Natural killer cell (primary cell): ENCODE measurements around the gene DGLUCY. TPM values are rescaled to one million over a fixed set of nuclear protein-coding genes. Genes with fewer than 3 reads are reported as not detected.
A peak's percentile ranks its signal among the peaks of the same experiment; 100 is the strongest.

Source experiments
- ATAC-seq, 3 donors: fragments of 150-1000 bp in 2 of 3; fragments of 200-7000 bp in 1 of 3; cut with Tn5 transposase; 1 replicate in 1 of 3; 2 replicates in 2 of 3; pipeline ENCODE4 v1.10.0; 2021; ENCODE audit warnings: mild to moderate bottlenecking in 2 of 3, moderate library complexity in 2 of 3
- DNase-seq, 2 donors: peaks; one replicate each; pipeline versions ENCODE4 v3.0.0 to v3.0.0-alpha.2; 2013 to 2021; ENCODE audit warnings: mixed read lengths in 1 of 2
- H3K27ac ChIP-seq: one replicate; pipeline ENCODE4 v1.5.1; 2013; ENCODE audit warnings: mild to moderate bottlenecking, low read length
- H3K27me3 ChIP-seq: one replicate; pipeline ENCODE4 v1.6.1; 2013; ENCODE audit warnings: low read length; ENCODE audit not compliant: control insufficient read depth, insufficient read depth
- H3K36me3 ChIP-seq: one replicate; pipeline ENCODE4 v1.6.1; 2013; ENCODE audit warnings: low read length; ENCODE audit not compliant: control insufficient read depth, insufficient read depth
- H3K4me1 ChIP-seq: one replicate; pipeline ENCODE4 v1.6.1; 2013; ENCODE audit warnings: low read length; ENCODE audit not compliant: control insufficient read depth, insufficient read depth
- H3K4me3 ChIP-seq: one replicate; pipeline ENCODE4 v1.5.1; 2013; ENCODE audit warnings: low read length
- H3K9me3 ChIP-seq: one replicate; pipeline ENCODE4 v1.6.1; 2013; ENCODE audit warnings: low read length; ENCODE audit not compliant: control insufficient read depth, insufficient read depth
- H3K27ac Mint-ChIP-seq, 2 donors: one replicate each; pipeline ENCODE4 v1.8.0; 2022; ENCODE audit warnings: mild to moderate bottlenecking in 2 of 2, mixed read lengths in 2 of 2, moderate library complexity in 1 of 2
- H3K27me3 Mint-ChIP-seq, 2 donors: one replicate each; pipeline ENCODE4 v1.8.0; 2022; ENCODE audit warnings: low read depth in 2 of 2, mixed read lengths in 2 of 2
- H3K36me3 Mint-ChIP-seq: one replicate; pipeline ENCODE4 v1.8.0; 2022; ENCODE audit warnings: mixed read lengths
- H3K4me1 Mint-ChIP-seq, 2 donors: one replicate each; pipeline ENCODE4 v1.8.0; 2022; ENCODE audit warnings: mixed read lengths in 2 of 2
- H3K4me3 Mint-ChIP-seq: one replicate; pipeline ENCODE4 v1.8.0; 2022; ENCODE audit warnings: mild to moderate bottlenecking, moderate library complexity, mixed read lengths
- H3K9me3 Mint-ChIP-seq, 2 donors: one replicate each; pipeline ENCODE4 v1.8.0; 2022; ENCODE audit warnings: mixed read lengths in 2 of 2
- CTCF ChIP-seq: fragments of 200-600 bp; IDR thresholded peaks from one replicate; pipeline ENCODE4 v1.8.0; 2022; ENCODE audit warnings: antibody characterized with exemption
- WGBS: methylation state at CpG from one replicate; pipeline ENCODE4 v1.1.7; 2013; ENCODE audit warnings: missing lambda C conversion rate; ENCODE audit not compliant: insufficient coverage; 5-methylcytosine and 5-hydroxymethylcytosine counted together
- intact Hi-C: fragments of 100-400 bp; cut with micrococcal nuclease; formaldehyde crosslinking; loops from one replicate; pipeline ENCODE4 v1.14.2; 2022
- total RNA-seq, 4 donors: library from RNA; stranded (reverse); fragments of 120-200 nt in 1 of 4; gene quantifications; one replicate each; pipeline versions ENCODE4 v1.2.3 to v1.2.4, GENCODE V29; 2013 to 2022

DGLUCY gene
- total RNA-seq, 3 donors from 2014 or later (not counting 1 experiment from before 2014, with no cell fraction given): 108 to 142 (median 110) TPM

DNA sequence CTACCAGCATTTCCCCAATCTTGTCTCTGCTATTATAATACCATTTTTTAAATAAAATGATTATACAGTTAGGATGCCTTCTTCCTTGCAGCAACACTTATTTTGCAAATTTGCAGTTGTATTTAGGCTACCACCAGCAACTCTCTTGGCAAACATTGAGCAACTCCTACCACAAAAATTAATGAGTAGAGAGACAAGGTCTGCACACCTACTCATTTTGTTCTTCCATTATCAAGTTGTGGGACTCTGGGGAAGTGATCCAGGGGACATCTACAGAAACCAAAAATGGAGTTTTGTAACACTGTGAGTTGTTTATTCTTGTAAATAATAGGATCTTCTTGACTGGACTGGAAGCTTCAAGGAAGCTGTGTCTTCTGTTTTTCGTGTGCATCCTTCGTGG lies 38.6 kb downstream of the DGLUCY start:
- 36% methylated on average over 2 of the region's 2 CpGs for WGBS
- DNase-seq (no peak), ATAC-seq (no peak)
- Mint-ChIP-seq H3K27ac (peak overlapping the region; percentile 16 to 18), H3K4me1 (peaks cover 24 to 29% of the 10 kb centered on the region in 2 donors), H3K9me3 (no peaks in the 10 kb centered on the region), H3K27me3 (no peaks in the 10 kb centered on the region), H3K4me3 (no peak overlapping the region), H3K36me3 (no peaks in the 10 kb centered on the region)
- no peak overlapping the region for H3K27ac ChIP-seq
- H3K27me3 ChIP-seq: no peaks in the 10 kb centered on the region
- H3K4me1 ChIP-seq: peaks cover 13% of the 10 kb centered on the region
- H3K9me3 ChIP-seq: no peaks in the 10 kb centered on the region
- no peak for TF ChIP-seq CTCF
- H3K4me3 ChIP-seq: no peak overlapping the region
- intact Hi-C loops: no loop called here
- H3K36me3 ChIP-seq: peaks cover 13% of the 10 kb centered on the region

GRCh38 chr14:91153360-91153759 lies 39.5 kb downstream of the DGLUCY start:
- H3K9me3 ChIP-seq: no peaks in the 10 kb centered on the region
- Mint-ChIP-seq H3K4me1 (peaks cover 26 to 29% of the 10 kb centered on the region in 2 donors), H3K27ac (peak overlapping the region in 1 of 2 donors; percentile 16), H3K9me3 (no peaks in the 10 kb centered on the region), H3K36me3 (no peaks in the 10 kb centered on the region), H3K27me3 (no peaks in the 10 kb centered on the region), H3K4me3 (no peak overlapping the region)
- 87% methylated on average over 9 of the region's 9 CpGs for WGBS
- intact Hi-C loops: no loop called here
- H3K4me1 ChIP-seq: peaks cover 13% of the 10 kb centered on the region
- H3K36me3 ChIP-seq: peaks cover 19% of the 10 kb centered on the region
- DNase-seq (no peak), ATAC-seq (no peak)
- H3K27me3 ChIP-seq: no peaks in the 10 kb centered on the region
- no peak overlapping the region for H3K27ac ChIP-seq
- TF ChIP-seq CTCF: no peak
- no peak overlapping the region for H3K4me3 ChIP-seq

DNA sequence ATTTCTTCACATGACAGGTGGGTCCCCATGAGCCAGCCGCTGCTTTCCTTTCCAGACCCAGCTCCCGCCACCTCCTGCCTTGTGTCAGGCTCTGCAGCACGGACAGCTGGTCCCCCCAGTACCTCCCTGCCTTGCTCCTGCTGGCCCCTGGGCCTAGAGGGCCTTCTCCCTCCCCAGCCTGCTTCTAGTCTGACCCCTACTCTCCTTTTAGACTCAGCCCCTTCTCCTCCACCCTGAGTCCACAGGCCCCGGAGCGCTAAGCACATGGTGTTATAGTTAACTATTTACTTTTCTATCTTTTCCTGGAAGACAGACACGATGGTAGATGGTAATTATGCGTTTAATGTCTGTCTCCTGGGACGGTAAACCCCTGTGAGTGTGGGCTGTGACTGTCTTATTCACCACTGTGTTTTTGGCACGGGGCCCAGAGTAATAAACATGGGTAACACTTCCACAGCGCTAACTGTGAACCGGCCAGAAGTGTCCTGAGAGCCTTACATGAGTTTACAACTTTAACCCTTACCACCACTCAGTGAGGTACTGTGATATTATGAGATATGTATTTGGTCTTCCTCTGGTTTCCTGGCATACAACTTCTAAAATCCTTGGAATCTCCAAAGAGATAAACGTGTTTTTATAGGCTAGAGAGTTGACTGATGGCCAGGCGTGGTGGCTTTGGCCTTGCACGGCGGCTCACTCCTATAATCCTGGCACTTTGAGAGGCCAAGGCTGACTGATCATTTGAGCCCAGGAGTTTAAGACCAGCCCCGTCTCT lies 41.2 kb downstream of the DGLUCY start:
- no peak overlapping the region for H3K27ac ChIP-seq
- intact Hi-C loops: loop anchor here (2.0 kb wide), 1 partner anchor 86 kb away; no protein-coding TSS in a partner anchor
- Mint-ChIP-seq H3K36me3 (no peaks in the 10 kb centered on the region), H3K27me3 (no peaks in the 10 kb centered on the region), H3K4me3 (peak overlapping the region; percentile 67), H3K9me3 (no peaks in the 10 kb centered on the region), H3K27ac (peak overlapping the region; percentile 86 to 90), H3K4me1 (peaks cover 26 to 29% of the 10 kb centered on the region in 2 donors)
- peaks cover 25% of the 10 kb centered on the region for H3K36me3 ChIP-seq
- no peaks in the 10 kb centered on the region for H3K27me3 ChIP-seq
- no peak for TF ChIP-seq CTCF
- DNase-seq (peak; percentile 60 to 63), ATAC-seq (peak; percentile 91 to 100 (median 98))
- no peaks in the 10 kb centered on the region for H3K9me3 ChIP-seq
- H3K4me1 ChIP-seq: peaks cover 13% of the 10 kb centered on the region
- 59% methylated on average over 12 of the region's 16 CpGs for WGBS
- H3K4me3 ChIP-seq: no peak overlapping the region
